Tibial nerve (tissue), 3 donors: ENCODE results near the gene TMEM247.

Experiments
- CTCF ChIP-seq, 5 experiments: fragments of 200-600 bp in 3 of 5; fragments of 450-650 bp in 2 of 5; sonication (generic) in 3 of 5; IDR thresholded peaks; one replicate each; pipeline ENCODE4 v1.5.1; 2016 to 2019; ENCODE audit warnings: antibody characterized with exemption in 5 of 5, mild to moderate bottlenecking in 3 of 5, moderate library complexity in 2 of 5
- POLR2A ChIP-seq, 2 donors: fragments of 450-650 bp; IDR thresholded peaks; one replicate each; pipeline ENCODE4 v1.6.1; 2017; ENCODE audit warnings: antibody characterized with exemption in 2 of 2, mild to moderate bottlenecking in 2 of 2, moderate library complexity in 2 of 2

GRCh38 chr2:46469700-46470099 is 9.7 kb upstream of the TMEM247 start:
- TF ChIP-seq CTCF (IDR thresholded peaks at IDR 0.05) = no peak
- no peak for TF ChIP-seq POLR2A (IDR thresholded peaks at IDR 0.05)
